ENCODE data around the gene GRM1.

- TF ChIP-seq CTCF (IDR thresholded peaks at IDR 0.05) (no peak), POLR2AphosphoS5 (IDR thresholded peaks at IDR 0.05) (no peak)
These were observed 98.8 kb downstream of the GRM1 start for GRCh38 chr6:146127447-146128215.
